Brain microvascular endothelial cell (primary cell): ENCODE data around the gene LSM14A.
"Not testable (repeated sequence)": the region's sequence is repeated elsewhere in the genome, so short reads cannot be mapped to it uniquely, and the experiment has no call there.

ENCODE experiments used
- DNase-seq: peaks from one replicate; pipeline ENCODE4 v3.0.0-alpha.2; 2020
- H3K27ac ChIP-seq: fragments of 250-450 bp; sonication (Bioruptor Pico); 2 replicates; pipeline ENCODE4 v1.5.1; 2020; ENCODE audit warnings: mild to moderate bottlenecking, moderate library complexity
- H3K27me3 ChIP-seq: fragments of 250-450 bp; sonication (Bioruptor Pico); replicated peaks from 2 replicates; pipeline ENCODE4 v1.5.1; 2020; ENCODE audit warnings: mild to moderate bottlenecking
- H3K36me3 ChIP-seq: fragments of 250-450 bp; sonication (Bioruptor Pico); replicated peaks from 2 replicates; pipeline ENCODE4 v1.5.1; 2020; ENCODE audit warnings: mild to moderate bottlenecking
- H3K4me3 ChIP-seq: 2 replicates; pipeline ENCODE4 v1.5.1; 2011; ENCODE audit warnings: low read depth, mild to moderate bottlenecking, control low read depth, low read length, moderate library complexity
- in situ Hi-C: cut with HindIII; loops from 2 replicates; pipeline ENCODE4 v1.10.0; 2017; ENCODE audit warnings: low sequenced_read_pairs, low pct_ligation_motif_present
- TF ChIP-seq, protein P1 (sequence below): IDR thresholded peaks from 2 replicates; pipeline ENCODE4 v1.5.1; 2011; ENCODE audit warnings: low read depth, mild to moderate bottlenecking, moderate library complexity, low read length, control low read depth, inconsistent platforms; ENCODE audit errors: missing control alignments

The LSM14A gene

DNA sequence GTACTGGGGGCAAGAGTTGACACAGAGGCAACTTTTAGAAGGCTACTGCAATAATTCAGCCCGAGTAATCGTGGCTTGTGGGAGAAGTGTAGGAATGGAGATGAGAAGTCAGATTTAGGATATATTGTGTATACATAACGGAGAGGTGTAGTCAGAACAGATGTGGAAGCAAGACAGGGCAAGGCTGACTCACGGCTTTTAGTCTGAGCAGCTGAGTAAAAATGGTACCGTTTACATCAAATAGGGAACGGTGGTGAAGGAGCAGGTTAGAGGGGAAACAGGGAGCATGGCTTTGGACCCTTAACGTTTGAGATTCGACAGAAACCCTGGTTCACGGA is 796 bp upstream of the LSM14A start:
- H3K27ac ChIP-seq: peak overlapping the region; percentile 94
- H3K36me3 ChIP-seq: no peaks in the 10 kb centered on the region
- in situ Hi-C loops: no loop called here
- H3K4me3 ChIP-seq: peak overlapping the region; percentile 97
- TF ChIP-seq, protein P1, sequence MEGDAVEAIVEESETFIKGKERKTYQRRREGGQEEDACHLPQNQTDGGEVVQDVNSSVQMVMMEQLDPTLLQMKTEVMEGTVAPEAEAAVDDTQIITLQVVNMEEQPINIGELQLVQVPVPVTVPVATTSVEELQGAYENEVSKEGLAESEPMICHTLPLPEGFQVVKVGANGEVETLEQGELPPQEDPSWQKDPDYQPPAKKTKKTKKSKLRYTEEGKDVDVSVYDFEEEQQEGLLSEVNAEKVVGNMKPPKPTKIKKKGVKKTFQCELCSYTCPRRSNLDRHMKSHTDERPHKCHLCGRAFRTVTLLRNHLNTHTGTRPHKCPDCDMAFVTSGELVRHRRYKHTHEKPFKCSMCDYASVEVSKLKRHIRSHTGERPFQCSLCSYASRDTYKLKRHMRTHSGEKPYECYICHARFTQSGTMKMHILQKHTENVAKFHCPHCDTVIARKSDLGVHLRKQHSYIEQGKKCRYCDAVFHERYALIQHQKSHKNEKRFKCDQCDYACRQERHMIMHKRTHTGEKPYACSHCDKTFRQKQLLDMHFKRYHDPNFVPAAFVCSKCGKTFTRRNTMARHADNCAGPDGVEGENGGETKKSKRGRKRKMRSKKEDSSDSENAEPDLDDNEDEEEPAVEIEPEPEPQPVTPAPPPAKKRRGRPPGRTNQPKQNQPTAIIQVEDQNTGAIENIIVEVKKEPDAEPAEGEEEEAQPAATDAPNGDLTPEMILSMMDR: no peak
- DNase-seq: peak; percentile 55
- no peaks in the 10 kb centered on the region for H3K27me3 ChIP-seq

GRCh38 chr19:34172661-34173192 is 423 bp downstream of the LSM14A start:
- TF ChIP-seq, protein P1: no peak
- Histone ChIP-seq H3K27me3 (no peaks in the 10 kb centered on the region), H3K36me3 (no peaks in the 10 kb centered on the region), H3K27ac (peak overlapping the region; percentile 94), H3K4me3 (peak overlapping the region; percentile 97)
- in situ Hi-C loops: no loop called here
- peak; percentile 27 for DNase-seq

DNA sequence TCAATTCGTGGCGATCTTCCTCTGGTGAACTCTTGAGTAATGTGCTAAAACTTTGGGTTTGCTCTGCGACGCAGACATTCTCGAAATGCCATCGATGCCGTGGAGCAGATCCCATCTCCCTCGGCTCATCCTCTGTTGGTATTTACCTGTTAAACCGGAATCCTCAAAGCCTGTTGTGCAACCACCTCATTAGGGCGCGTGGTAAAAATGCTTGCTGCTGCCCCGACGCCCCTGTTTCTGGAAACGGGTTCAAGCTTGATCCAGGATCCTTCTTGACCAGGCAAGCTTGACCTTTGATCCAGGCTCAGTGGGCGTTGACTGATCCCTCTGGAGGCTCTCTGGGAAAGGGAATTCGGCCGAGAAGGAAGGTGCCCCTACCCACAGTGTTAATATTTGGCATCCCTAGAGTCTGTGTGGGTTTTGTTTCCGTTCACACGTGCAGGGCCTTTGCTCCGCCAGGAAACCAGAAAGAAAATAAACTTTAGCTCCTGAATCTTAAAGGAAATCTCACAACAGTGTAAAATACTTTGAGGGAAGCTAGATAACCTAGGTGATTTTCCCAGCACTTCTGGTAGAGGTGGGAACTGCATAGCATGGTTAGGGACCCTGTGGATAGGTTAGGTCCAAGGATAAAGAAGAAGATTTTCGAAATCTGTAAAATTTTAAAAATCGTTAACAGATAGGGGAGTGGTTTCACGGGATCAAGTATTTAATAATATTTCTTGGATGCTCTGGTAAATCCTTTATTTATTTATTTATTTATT is 1.1 kb downstream of the LSM14A start:
- in situ Hi-C loops: no loop called here
- TF ChIP-seq, protein P1: no peak
- H3K4me3 ChIP-seq: peak overlapping the region; percentile 97

DNA sequence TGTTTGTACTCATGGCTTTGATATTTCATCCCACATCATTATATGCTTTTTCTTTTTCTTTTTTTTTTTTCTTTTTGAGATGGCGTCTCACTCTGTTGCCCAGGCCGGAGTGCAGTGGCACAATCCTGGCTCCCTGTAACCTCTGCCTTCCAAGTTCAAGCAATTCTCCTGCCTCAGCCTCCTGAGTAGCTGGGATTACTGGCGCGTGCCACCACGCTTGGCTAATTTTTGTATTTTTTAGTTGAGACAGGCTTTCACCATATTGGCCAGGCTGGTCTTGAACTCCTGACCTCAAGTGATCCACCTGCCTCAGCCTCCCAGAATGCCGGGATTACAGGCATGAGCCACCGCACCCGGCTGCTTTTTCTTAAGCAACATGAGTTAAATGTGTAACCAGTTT is 2.9 kb downstream of the LSM14A start:
- DNase-seq, in situ Hi-C loops, H3K4me3 ChIP-seq, H3K36me3 ChIP-seq, H3K27me3 ChIP-seq, H3K27ac ChIP-seq: not testable (repeated sequence)

More for the DNA sequence above, 1.1 kb downstream of the LSM14A start:
- Histone ChIP-seq H3K27me3 (no peaks in the 10 kb centered on the region), H3K27ac (peak overlapping the region; percentile 94), H3K36me3 (no peaks in the 10 kb centered on the region)
- DNase-seq: no peak

DNA sequence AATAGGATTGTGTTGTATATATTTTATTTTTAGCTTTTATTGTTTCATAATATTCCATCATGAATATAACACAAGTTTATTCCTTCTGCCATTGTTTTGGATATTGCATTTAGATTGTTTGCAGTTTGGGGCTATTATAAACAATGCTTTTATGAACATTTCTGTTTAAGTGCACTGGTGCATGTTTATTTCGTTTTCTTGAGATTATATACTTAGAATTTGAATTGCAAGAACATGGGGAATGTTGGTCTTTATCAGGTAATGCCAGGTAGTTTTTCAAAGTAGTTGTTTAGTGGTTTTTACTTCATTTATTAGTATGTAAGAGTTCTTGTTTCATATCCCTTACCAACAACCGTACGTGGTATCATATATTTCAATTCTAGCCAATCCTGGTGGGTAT is 4.3 kb downstream of the LSM14A start:
- Histone ChIP-seq H3K4me3 (no peak overlapping the region), H3K27ac (no peak overlapping the region), H3K27me3 (no peaks in the 10 kb centered on the region), H3K36me3 (no peaks in the 10 kb centered on the region)
- TF ChIP-seq, protein P1: no peak
- in situ Hi-C loops: no loop called here
- DNase-seq: no peak

- DNase-seq: no peak
- no peak overlapping the region for H3K4me3 ChIP-seq
- H3K27ac ChIP-seq: no peak overlapping the region
- H3K27me3 ChIP-seq: no peaks in the 10 kb centered on the region
- TF ChIP-seq, protein P1: no peak
- in situ Hi-C loops: no loop called here
- H3K36me3 ChIP-seq: no peaks in the 10 kb centered on the region
These were observed 5.9 kb downstream of the LSM14A start for GRCh38 chr19:34178274-34178610.
